Stimulated activated CD4-positive, alpha-beta T cell treated with anti-CD3 and anti-CD28 coated beads, Interleukin-15, amount 100 ng/mL, for 1 hour (primary cell): ENCODE results near the gene NIPAL3.
"Not testable (repeated sequence)": the region's sequence is repeated elsewhere in the genome, so short reads cannot be mapped to it uniquely, and the experiment has no call there.

ENCODE experiments used
- DNase-seq, 2 donors: peaks; one replicate each; pipeline ENCODE4 v3.0.0-alpha.2; 2020; ENCODE audit warnings: low read depth in 1 of 2, low spot score in 1 of 2

NIPAL3 gene

DNA sequence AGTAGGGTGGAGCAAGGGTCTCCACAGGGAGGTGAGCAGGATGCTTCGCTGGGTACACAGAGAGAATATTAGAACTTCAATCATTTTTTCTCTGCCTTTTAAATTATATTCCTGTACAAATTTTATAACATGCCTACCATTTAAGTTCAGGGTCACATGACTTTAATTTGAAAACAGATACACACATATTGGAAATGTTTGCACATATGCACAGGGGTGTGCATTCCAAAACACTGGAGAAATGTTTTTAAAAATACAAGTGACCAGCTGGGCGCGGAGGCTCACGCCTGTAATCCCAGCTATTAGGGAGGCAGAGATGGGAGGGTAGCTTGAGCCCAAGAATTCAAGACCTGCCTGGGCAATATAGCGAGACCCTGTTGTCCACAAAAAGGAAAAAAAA, 39.7 kb downstream of the NIPAL3 start:
- DNase-seq = no peak

- no peak for DNase-seq
These were observed 42.3 kb downstream of the NIPAL3 start for GRCh38 chr1:24457866-24458265.

- no peak for DNase-seq
These were observed 44.1 kb downstream of the NIPAL3 start for GRCh38 chr1:24459551-24460266.

GRCh38 chr1:24462128-24462527, 46.5 kb downstream of the NIPAL3 start:
- DNase-seq = not testable (repeated sequence)

GRCh38 chr1:24463776-24464735, 48.5 kb downstream of the NIPAL3 start:
- DNase-seq = no peak

GRCh38 chr1:24465099-24465498, 49.5 kb downstream of the NIPAL3 start:
- no peak for DNase-seq

DNA sequence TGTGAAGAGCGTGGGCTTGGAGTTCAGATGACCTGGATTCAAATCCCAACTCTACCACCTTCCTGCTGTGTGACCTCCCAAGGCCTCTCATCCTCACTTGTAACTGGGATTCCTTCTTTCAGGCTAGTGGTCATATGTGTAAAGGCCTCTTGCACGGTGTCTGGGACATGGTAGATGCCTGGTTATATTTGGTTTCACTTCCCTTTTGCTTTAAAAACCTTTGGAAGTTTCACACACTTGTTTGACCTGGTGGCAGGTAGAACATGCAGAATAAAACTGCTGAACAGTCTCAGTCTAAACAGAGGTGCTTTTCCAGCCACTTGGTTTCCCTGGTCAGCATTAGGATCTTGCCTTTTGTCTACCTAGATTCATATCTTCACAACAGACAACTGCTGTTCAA, 50.0 kb downstream of the NIPAL3 start:
- no peak for DNase-seq

- DNase-seq = no peak
These were observed 53.2 kb downstream of the NIPAL3 start for GRCh38 chr1:24468685-24469316.

DNA sequence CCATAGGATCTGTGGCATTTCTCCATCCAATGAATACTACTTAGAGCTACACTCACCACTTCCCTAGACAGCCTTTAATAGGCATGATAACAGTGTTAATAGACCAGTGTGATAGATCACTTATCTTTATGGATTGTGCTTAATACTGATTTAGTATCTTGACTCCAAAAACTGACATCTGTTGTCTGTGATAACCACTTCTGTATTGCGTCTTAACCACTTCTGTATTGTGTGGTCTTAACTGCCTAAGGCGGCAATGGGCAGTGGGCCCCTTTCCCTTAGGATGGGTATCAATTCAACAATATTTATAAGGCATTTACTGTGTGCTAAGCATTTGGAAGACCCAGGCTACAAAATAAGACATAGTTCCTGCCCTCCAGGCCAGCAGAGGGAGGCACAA, 55.0 kb downstream of the NIPAL3 start:
- DNase-seq = no peak

DNA sequence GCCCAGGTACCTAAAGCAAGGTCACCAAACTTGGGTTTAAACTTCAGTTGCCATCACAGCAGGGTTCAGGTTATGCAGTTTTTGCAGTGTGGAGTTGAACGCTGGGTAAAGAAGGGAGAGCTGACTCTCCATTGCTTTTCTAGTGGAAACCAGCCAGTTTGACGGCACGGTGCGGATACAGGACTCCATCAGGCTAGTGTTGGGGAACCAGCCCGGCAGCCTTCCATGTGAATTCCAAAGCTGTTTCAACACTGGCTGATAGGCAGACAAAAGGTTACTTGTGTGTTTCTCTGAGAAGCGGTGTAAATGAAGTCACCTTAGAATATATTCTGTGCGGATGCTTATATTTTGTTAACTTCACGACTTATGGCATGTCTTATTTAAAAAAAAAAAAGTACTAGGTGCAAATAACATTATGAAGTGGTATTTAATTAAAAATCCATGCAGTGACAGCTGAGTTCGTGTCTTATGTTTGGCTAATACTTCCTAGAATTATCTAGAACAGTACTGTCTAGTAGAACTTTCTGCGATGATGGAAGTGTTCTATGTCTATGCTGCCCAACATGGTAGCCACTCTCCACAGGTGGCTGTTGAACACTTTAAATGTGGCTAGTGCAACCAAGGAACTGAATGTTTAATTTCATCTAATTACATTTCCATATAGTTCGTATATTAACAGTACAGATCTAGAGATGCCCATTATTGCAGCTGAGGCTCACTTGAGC, 57.1 kb downstream of the NIPAL3 start:
- DNase-seq = no peak

DNA sequence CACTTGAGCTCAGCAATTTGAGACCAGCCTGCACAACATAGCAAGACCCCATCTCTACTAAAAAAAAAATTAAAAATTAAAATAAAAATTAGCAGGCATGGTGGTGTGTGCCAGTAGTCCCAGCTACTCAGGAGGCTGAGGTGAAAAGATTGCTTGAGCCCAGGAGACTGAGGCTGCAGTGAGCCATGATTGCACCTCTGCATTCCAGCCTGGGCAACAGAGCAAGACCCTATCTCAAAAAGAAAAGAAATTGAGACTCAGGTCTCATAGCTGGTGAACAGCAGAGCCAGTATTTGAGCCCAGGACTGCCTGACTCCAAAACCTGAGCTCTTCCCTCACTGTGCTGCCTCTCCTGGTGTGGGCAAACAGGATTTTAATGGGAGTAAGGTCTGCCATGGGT, 58.6 kb downstream of the NIPAL3 start:
- no peak for DNase-seq

DNA sequence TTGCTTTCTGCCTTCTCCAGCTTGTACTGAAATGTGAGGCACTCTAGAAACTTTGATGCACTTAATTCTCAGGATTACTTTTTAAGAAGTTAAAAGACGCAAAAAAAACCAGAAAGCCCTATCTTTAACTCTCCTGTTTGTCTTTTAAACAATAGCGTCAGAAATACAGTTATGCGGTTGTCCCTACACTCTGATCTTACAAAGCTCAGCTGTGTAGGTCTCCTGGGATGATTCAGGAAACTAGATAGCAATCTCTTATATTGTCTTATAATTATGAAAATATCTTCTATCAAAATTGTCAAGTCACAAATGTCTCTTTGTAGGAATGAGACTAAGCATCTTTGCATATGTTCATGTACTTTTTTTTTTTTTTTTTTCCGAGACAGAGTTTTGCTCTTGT, 60.1 kb downstream of the NIPAL3 start:
- DNase-seq = no peak

DNA sequence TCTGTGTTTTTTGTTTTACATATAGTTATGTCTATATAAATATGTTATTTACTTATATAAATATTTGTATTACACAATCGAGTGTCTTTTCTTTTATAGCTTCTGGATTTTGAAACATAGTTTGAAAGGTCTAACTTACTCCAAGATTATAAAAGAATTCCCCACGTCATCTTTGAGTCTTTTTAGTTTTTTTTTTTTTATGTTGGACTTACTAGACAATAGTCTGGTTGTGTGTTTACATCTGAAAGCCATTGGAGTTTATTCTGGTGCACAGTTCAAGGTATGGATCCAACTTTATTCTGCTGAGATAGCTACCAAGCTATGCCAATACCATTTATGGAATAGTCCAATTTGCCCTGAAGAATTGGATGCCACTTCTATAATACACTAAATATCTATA, 61.0 kb downstream of the NIPAL3 start:
- DNase-seq = no peak

GRCh38 chr1:24477309-24477708, 61.7 kb downstream of the NIPAL3 start:
- no peak for DNase-seq

DNA sequence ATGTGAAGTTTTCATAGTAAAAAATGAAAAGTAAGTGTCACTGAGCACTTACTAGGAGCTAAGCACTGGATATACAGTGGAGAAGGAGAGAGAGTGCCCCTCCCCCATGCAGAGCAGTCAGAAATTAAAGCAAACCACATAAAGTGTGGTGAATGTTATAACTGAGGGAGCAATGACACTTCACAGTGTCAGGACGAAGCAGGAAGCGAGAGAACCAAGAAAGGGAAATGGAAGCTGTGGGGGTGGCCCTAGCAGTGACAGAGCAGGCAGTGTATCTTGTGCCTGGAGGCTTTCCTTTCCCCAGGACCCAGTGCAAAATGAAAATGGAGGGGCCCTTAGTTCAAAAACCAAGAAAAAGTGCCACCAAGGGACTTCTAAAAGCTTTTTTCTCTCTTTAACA, 65.5 kb downstream of the NIPAL3 start:
- DNase-seq = peak in 1 of 2 donors; percentile 34

- DNase-seq = no peak
These were observed 66.4 kb downstream of the NIPAL3 start for GRCh38 chr1:24481843-24482610.

DNA sequence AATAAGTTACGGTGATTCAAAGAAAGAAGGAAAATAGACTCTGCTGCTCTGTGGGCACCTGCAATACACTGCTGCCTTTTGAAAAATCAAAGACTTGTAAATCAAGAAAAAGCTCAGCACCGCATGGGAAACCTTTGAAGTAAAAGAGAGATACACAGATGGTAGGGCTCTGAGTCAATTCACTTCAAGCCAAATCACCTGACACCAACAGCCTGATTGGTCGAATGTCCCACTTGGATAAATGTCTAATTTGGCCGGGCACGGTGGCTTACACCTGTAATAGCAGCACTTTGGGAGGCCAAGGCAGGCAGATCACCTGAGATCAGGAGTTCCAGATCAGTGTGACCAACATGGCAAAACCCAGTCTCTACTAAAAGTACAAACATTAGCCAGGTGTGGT, 67.8 kb downstream of the NIPAL3 start:
- no peak for DNase-seq

- no peak for DNase-seq
These were observed 68.6 kb downstream of the NIPAL3 start for GRCh38 chr1:24484199-24484598.

DNA sequence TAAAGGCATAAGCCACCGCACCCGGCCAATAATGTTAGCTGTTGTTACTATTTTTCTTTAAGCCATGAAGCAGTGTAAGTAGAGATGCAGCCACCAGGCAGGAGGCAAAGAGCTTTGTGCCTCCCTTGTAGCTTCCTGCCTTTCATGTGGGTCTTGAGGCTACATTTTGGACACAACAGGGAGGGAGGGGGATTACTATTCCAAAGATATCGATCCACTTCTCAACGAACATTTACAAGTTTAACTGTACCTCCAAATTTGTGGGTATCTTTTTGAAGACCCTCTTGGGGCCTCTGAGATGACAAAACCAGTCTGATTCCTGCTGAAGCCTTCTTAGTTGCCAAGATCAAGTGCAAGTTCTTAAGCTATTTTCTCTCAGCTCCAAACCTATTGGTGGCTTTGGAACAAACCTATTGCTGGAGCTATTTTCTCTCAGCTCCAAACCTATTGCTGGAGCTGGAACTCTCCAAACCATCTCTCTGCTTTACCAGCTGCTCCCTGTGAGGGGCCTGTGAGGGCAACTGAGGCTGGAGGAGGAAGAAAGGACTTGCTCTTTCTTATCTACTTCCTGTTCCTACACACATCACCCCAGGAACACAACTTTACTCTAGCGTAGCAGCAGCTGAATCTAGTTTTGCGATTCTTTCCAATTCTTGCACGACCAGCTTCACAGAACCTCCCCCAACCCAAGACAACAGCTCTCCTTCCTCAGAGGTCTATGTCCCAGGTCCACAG, 70.9 kb downstream of the NIPAL3 start:
- no peak for DNase-seq

DNA sequence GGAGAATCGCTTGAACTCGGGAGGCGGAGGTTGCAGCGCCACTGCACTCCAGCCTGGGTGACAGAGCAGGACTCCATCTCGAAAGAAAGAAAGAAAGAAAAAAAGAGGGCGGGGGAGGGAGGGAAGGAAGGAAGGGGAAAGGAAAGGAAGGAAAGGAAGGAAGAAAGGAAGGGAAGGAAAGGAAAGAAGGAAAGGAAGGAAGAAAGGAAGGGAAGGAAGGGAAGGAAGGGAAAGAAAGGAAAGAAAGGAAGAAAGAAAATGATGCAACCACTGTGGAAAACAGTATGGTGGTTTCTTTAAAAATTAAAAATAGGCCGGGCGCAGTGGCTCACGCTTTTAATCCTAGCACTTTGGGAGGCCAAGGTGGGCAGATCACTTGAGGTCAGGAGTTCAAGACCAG, 71.9 kb downstream of the NIPAL3 start:
- no peak for DNase-seq
